ENCODE results near the gene TXNDC11. TPM values are rescaled to one million over a fixed set of nuclear protein-coding genes. Genes with fewer than 3 reads are reported as not detected.
"Not testable (repeated sequence)": the region's sequence is repeated elsewhere in the genome, so short reads cannot be mapped to it uniquely, and the experiment has no call there.

TXNDC11 gene
- total RNA-seq, 1 experiment from 2014 or later = 30.9 TPM

DNA sequence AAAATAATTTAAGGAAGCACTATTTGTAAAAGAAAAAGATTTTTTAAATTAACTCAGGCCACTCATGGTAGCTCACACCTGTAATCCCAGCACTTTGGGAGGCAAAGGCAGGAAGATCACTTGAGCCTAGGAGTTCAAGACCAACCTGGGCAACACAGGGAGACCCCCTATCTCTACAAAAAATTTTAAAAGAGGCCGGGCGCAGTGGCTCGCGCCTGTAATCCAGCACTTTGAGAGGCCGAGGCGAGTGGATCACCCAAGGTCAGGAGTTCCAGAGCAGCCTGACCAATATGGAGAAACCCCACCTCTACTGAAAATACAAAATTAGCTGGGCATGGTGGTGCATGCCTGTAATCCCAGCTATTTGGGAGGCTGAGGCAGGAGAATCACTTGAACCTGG lies 41.7 kb upstream of the TXNDC11 start:
- peaks cover 49% of the 10 kb centered on the region for H3K79me2 ChIP-seq (ENCODE audit: low read depth)
- DNase-seq; intact Hi-C loops (cut with micrococcal nuclease; ENCODE audit: unreplicated experiment); H3K4me2 ChIP-seq; H2AFZ ChIP-seq; H3K4me1 ChIP-seq (replicated peaks; ENCODE audit: insufficient read depth); H3K27ac ChIP-seq; CTCF ChIA-PET; H3K9me2 ChIP-seq (ENCODE audit: insufficient read depth); H3K9me3 ChIP-seq (ENCODE audit: insufficient read depth, low read depth); H3K4me3 ChIP-seq; H3K27me3 ChIP-seq (ENCODE audit: insufficient read depth, low read depth); H3F3A ChIP-seq (ENCODE audit: insufficient read depth, low read depth); BruUV-seq (replicated peaks); H3K36me3 ChIP-seq (ENCODE audit: low read depth): not testable (repeated sequence)
- peaks cover 45% of the 10 kb centered on the region for H4K20me1 ChIP-seq (ENCODE audit: insufficient read depth)
- POLR2A ChIA-PET (ENCODE audit: unreplicated experiment) = interaction anchor here (0.6 to 0.7 kb wide), 2 partner anchors 27 to 74 kb away, joined by 3 read pairs; no protein-coding TSS in a partner anchor

DNA sequence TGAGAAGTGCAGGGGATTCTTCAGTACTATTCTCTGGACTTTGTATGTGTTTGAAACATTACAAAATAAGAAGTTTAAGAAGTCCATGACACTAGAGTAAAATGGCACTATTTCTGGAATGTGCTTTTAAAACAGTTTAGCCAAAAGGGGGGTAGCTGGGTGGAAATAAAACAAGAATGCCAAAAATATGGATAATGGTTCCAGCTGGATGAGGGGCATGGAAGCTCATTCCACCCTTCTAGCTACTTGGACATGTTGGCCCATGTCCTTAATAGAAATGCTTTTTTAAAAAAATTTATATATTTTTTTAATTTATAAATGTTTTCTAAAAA lies 41.3 kb upstream of the TXNDC11 start:
- CTCF ChIA-PET = no interaction called here
- DNase-seq = no peak
- Histone ChIP-seq H3K27ac (no peak overlapping the region; the same call in 1 of the 2 replicates), H3K9me2 (ENCODE audit: insufficient read depth) (no peaks in the 10 kb centered on the region), H4K20me1 (ENCODE audit: insufficient read depth) (peaks cover 42% of the 10 kb centered on the region), H3K27me3 (ENCODE audit: insufficient read depth, low read depth) (no peaks in the 10 kb centered on the region), H3K4me1 (replicated peaks; ENCODE audit: insufficient read depth) (no peaks in the 10 kb centered on the region), H3K4me3 (no peak overlapping the region), H3F3A (ENCODE audit: insufficient read depth, low read depth) (peaks cover 4% of the 10 kb centered on the region; the same call in 1 of the 2 replicates), H3K36me3 (ENCODE audit: low read depth) (peaks cover 5% of the 10 kb centered on the region; the same call in 1 of the 2 replicates), H3K4me2 (no peak overlapping the region), H2AFZ (no peak overlapping the region), H3K79me2 (ENCODE audit: low read depth) (peaks cover 45% of the 10 kb centered on the region), H3K9me3 (ENCODE audit: insufficient read depth, low read depth) (no peaks in the 10 kb centered on the region)
- TF ChIP-seq, protein P1, sequence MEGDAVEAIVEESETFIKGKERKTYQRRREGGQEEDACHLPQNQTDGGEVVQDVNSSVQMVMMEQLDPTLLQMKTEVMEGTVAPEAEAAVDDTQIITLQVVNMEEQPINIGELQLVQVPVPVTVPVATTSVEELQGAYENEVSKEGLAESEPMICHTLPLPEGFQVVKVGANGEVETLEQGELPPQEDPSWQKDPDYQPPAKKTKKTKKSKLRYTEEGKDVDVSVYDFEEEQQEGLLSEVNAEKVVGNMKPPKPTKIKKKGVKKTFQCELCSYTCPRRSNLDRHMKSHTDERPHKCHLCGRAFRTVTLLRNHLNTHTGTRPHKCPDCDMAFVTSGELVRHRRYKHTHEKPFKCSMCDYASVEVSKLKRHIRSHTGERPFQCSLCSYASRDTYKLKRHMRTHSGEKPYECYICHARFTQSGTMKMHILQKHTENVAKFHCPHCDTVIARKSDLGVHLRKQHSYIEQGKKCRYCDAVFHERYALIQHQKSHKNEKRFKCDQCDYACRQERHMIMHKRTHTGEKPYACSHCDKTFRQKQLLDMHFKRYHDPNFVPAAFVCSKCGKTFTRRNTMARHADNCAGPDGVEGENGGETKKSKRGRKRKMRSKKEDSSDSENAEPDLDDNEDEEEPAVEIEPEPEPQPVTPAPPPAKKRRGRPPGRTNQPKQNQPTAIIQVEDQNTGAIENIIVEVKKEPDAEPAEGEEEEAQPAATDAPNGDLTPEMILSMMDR (conservative IDR thresholded peaks at IDR 0.05) = no peak
- TF ChIP-seq EZH2 (IDR thresholded peaks at IDR 0.05; ENCODE audit: low read depth) = no peak
- POLR2A ChIA-PET (ENCODE audit: unreplicated experiment) = interaction anchor here (0.6 to 0.7 kb wide), 2 partner anchors 26 to 74 kb away, joined by 3 read pairs; no protein-coding TSS in a partner anchor
- intact Hi-C loops (cut with micrococcal nuclease; ENCODE audit: unreplicated experiment) = no loop called here
- BruUV-seq (replicated peaks) = no TSS peak

DNA sequence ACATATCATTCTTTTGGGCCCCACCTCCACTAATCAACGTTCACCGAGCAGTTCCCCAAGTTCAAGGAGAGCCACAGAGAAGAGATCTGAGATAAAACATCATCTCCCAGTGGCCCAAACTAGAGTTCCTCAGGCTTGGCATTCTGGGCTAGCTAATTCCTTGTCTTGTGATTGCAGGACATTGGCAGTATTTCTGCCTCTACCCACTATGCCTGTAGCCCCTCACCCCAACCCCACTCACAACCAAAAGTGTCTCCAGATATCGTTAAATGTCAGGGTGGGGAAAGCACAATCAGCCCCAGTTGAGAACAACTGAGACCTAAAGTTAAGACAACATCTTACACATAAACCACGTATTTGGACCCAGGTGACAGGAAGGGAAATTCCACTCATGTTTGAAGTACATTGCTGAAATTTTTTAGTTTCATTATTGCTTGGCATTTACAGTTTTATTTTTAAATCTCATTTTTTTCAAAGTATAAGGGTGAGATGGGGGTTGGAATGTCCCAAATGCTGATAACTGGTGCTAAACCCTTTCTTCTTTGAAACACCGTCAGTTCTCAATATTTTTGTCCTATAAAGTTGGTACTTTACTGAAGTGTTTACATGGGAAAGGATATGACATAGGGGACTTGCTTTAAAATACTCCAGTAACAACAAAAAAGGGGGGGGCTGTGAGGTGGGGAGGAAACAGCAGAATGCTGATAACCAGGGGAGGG lies 40.8 kb upstream of the TXNDC11 start:
- no peaks in the 10 kb centered on the region for H3K4me1 ChIP-seq (replicated peaks; ENCODE audit: insufficient read depth)
- no peak overlapping the region for H3K4me3 ChIP-seq
- peaks cover 4% of the 10 kb centered on the region; the same call in 1 of the 2 replicates for H3F3A ChIP-seq (ENCODE audit: insufficient read depth, low read depth)
- no peak overlapping the region; the same call in 1 of the 2 replicates for H3K27ac ChIP-seq
- POLR2A ChIA-PET (ENCODE audit: unreplicated experiment) = interaction anchor here (0.7 to 1.0 kb wide), 2 partner anchors 26 to 68 kb away, joined by 3 read pairs; partner anchors contain the start of gene RSL1D1
- H3K79me2 ChIP-seq (ENCODE audit: low read depth) = peaks cover 40% of the 10 kb centered on the region
- peaks cover 6% of the 10 kb centered on the region; the same call in 1 of the 2 replicates for H3K36me3 ChIP-seq (ENCODE audit: low read depth)
- no peaks in the 10 kb centered on the region for H3K27me3 ChIP-seq (ENCODE audit: insufficient read depth, low read depth)
- BruUV-seq (replicated peaks) = no TSS peak
- peaks cover 37% of the 10 kb centered on the region for H4K20me1 ChIP-seq (ENCODE audit: insufficient read depth)
- intact Hi-C loops (cut with micrococcal nuclease; ENCODE audit: unreplicated experiment) = no loop called here
- TF ChIP-seq, protein P1 (conservative IDR thresholded peaks at IDR 0.05) = no peak
- TF ChIP-seq EZH2 (IDR thresholded peaks at IDR 0.05; ENCODE audit: low read depth) = no peak
- no peaks in the 10 kb centered on the region for H3K9me3 ChIP-seq (ENCODE audit: insufficient read depth, low read depth)
- CTCF ChIA-PET = no interaction called here
- H2AFZ ChIP-seq = no peak overlapping the region
- H3K4me2 ChIP-seq = no peak overlapping the region
- DNase-seq = peak in 1 of 2 experiments; percentile 27
- no peaks in the 10 kb centered on the region for H3K9me2 ChIP-seq (ENCODE audit: insufficient read depth)

All from PC-9 (cell line).